GM21381 (cell line): ENCODE results near the gene TBX18.

ENCODE experiments used
- ATAC-seq: cut with Tn5 transposase; IDR thresholded peaks from one replicate; pipeline ENCODE4 v1.9.1; 2021; ENCODE audit warnings: mild to moderate bottlenecking, moderate library complexity; ENCODE audit not compliant: unreplicated experiment

TBX18 gene

DNA sequence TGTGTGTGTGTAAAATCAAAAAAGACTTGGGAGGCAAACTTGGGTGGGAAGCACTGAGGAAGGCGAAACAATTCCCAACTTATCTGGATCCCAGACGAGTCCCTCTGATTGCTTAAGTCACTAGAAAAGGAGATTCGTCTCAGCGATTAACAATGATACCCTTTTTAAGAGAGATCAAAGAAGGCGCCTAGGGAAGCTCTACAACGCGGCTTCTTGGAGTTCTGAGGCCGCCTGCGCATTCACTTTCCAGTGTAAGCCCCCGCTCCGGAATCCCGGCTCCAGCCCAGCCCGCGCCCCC, 8.7 kb upstream of the TBX18 start:
- ATAC-seq = no peak

GRCh38 chr6:84772428-84773132, 8.2 kb upstream of the TBX18 start:
- ATAC-seq = no peak

DNA sequence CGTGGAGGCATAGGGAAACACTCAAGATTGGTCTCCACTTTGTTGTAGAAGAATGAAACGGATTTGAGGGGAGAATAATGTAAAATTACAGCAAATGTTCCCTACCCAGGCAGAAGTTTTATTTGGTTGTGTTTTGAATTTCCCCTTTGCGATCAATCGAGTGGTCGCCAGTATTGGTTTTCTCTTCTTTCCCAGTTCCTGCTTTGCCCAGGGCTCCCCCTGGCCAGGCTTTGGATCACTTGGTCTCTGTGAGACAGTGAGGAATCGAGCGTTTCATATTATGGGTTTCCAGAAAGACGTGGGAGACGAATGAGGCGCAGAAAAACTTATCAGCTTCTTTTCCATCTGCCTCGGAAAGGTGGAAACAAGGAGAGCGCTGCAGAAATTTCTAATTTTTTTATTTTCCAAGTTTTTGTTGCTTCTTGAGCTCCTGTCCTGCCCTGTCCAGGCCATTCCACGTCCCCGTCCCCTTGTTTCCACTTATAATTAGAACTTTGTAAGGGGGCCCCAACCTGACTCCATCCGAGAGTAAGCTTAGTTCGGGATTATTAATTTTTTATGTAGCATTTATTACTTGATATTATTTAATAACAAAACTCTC, 7.5 kb upstream of the TBX18 start:
- ATAC-seq = no peak

GRCh38 chr6:84771125-84771755, 6.8 kb upstream of the TBX18 start:
- ATAC-seq = no peak

DNA sequence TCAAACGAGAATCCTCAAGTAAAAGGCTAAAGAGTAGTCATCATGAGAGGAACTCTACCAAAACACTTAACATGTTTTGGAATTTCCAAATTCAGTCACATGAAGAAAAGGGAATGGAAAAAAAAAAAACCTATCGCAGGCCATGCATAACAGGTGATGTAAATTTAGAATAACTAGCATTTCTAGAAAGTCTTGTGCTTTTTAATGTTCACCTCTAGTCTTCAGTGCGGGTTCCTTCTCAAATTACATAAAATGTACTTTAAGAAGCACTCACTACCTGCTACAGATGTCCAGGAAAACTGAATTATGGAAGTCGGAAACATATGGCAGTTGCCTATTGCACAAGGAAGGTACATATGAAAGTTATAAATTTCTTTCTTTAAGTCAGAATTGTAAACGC, 6.1 kb upstream of the TBX18 start:
- ATAC-seq = no peak

DNA sequence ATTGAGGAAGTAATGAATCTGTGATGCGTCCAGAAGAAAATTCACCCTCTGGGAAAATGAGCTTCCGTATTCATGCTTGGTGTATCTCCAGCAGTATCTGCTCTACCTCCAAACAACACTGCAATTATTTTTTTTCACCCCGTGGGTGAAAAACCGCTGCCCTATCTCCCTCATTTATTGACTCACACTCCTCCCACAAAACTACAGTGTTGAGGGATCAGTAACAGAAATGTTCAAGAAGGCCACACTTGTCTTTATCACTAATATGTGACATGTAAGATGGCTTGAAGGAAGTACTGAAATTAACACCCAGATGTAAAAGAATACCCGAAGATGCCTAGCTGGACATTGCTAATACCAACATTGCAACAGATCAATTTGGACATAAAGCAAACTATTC, 4.9 kb upstream of the TBX18 start:
- no peak for ATAC-seq

- no peak for ATAC-seq
Measured at GRCh38 chr6:84768442-84769174, 4.2 kb upstream of the TBX18 start.

DNA sequence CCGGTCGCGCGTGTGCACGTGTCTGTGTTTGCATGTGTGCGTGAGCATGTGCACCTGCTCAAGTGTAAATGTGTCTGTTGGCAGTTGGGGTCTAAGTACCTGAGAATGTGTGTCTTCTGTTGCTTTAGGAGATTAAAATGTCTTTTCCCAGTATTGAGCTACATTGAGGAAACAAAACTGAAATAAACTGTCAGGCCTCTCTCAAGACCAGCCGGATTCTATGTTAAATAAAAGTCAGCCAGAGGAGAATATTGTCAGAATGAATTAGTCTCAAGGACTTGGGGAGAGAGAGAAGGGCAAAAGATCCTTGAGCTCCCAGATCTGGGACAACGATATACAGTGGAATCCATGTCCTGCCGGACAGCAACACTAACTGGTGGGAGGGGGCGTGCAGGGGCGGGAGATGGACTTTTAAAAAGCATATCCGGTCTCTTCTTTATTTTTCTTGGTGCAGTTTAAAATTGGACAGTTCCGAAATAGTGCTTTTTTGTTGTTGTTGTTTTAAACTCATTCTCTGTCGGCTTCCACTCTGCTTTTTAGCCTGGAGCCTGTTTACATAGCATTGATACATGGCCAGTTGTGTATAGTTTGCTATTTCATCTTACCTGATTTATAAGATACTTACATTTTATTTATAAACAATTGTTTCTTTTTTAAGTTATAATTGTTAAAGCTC, 3.3 kb upstream of the TBX18 start:
- ATAC-seq = no peak

DNA sequence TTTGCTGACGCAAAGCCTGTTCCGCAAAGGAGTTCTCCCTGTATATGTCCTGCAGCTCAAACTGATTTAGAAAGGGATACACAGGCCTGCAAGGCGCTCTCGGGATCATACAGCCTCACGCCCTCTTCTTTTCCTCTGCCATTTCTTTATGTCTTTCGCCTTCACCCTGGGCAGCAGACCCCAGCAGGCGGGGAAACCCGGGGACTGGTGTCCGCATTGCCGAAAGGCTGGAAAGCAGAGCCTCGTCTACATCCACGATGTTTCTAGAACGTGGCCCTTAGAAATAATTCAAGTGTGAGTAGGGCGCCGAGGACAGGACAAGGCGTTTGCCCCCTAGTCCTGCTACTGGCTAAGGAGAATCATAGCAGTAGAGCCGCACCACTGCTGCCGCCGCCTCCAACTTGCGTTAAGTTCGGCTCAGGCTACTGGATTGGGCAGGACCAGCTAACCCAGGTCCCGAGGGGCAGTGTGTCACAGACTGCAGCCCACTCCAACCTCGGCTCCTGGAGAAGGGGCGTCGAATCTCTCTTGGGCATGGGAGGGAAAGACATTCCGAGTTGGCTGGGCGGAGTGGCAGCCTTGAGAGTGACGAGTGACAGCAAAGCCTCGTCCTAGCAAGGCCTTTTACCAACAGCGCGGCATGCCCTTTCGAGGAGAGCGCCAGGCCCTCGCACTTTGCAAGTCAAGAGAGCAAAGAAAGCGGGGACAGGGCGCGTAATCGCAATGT, 2.6 kb upstream of the TBX18 start:
- ATAC-seq = no peak

DNA sequence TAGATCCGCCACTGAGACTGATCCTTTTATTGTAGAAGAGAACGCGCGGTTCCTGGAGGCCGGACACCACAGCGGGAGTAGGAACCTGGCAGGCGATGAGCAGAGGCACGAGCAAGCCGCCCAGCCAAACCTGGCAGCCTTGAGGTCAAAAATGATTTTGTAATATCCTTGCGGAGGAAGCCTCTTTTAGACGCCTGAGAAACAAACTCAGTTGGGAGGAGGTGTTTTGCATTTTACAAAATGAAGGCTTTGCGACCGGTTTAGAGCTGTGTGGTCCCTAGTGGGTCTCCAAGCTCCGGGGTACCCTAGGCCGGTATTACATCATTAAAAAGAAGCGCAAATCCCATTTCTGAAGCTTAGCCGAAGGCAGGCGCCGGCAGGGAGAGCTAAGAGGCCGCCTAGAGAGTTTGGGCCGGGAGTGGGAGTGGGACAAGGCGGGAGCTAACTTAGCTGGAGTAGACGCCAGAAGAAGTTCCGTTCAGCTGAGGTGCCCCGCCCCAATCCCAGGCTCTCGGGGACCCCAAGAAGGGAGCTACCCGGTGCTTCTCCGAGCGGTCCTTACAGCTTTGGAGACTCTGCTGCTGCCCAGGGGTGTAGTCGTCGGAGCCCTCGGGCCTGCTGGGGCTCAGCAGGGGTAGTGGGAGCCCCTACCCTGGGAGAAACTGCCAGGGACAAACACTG, 1.9 kb upstream of the TBX18 start:
- no peak for ATAC-seq

DNA sequence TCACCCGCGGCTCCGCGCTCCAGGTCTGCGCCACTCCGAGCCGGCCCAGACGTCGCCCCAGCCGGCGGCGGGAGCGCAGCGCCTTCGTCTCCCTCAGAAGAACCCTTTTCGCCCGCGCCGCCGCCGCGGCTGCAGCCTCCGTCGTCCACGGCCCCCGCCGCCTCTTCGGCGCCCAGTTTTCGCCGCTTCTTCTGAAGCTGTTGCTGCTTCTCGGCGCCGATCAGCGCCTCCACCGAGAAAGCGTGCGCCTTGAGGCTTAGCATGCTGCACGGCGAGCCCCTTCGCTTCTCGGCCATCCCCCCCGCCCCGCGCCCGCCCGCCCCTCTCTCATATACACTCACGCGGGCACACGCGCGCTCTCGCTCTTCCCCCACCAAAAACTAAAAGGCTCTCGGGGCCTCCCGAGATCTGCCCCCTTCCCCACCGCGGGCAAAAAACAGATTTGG, 489 bp downstream of the TBX18 start:
- no peak for ATAC-seq

- no peak for ATAC-seq
Measured at GRCh38 chr6:84763003-84763885, 1.2 kb downstream of the TBX18 start.

- no peak for ATAC-seq
Measured at GRCh38 chr6:84762220-84763002, 2.0 kb downstream of the TBX18 start.

GRCh38 chr6:84758486-84758885, 5.9 kb downstream of the TBX18 start:
- ATAC-seq = no peak

GRCh38 chr6:84756877-84757276, 7.5 kb downstream of the TBX18 start:
- ATAC-seq = no peak

DNA sequence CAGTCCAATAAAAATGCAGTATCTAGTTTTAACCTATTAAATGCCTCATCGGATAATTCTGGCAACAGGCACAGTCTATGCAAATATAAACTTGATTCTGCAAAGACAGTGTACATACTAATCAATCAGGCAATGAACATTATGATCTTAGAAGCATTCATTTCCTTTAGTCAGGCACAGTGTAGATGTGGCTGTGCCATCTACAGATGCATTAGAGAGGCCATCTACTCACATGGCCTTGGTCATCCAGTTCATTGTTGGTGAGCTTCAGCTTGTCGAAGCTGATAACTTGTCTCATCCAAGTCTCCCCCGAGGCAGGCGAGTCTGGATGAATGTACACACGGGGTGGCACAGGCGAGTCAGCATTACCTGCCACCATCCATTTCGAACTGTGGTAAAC, 7.9 kb downstream of the TBX18 start:
- no peak for ATAC-seq

- no peak for ATAC-seq
Measured at GRCh38 chr6:84753173-84753572, 11.2 kb downstream of the TBX18 start.

DNA sequence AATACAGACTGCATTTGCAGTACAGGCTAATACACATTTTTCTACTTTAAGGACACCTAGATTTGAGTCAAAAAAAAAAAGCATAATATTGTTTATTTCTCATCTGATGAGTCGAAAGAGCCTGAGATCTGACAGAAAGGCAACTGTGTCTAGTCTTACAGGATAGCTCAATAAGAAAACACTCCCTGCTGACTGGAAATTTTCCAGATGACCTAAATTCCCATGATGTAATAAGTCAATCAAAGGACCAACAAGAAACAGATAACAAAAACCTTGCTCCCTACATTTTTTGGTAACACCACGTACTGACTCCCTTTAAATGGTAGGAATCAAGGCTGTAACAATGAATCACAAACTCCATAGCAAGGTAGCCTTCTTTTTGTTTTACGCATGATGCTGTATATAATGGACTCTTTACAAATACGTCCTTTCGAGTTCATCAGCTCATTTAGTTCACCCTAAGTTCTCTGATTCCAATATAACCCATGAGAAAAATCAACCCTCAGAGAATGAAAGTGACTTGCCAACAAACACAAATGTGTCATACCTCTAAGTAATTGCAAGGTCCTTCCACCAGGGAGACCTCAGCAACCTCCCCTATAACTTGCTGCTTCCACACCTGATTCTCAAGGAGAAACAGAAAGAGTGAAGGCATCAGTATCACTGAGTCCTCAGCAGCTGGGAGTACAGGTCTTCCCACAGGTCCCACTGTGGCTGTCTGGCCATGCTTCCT, 12.1 kb downstream of the TBX18 start:
- ATAC-seq = no peak
